22Rv1 (cell line): ENCODE data around the gene CAPN10.

Source experiments
- H3K27ac ChIP-seq: fragments of 450-650 bp; 2 replicates; pipeline ENCODE4 v1.5.1; 2017
- CTCF ChIP-seq: fragments of 450-650 bp; IDR thresholded peaks from 2 replicates; pipeline ENCODE4 v1.5.1; 2017; ENCODE audit warnings: mild to moderate bottlenecking
- ZFX ChIP-seq: fragments of 450-650 bp; IDR thresholded peaks from 2 replicates; pipeline ENCODE4 v1.6.1; 2017; ENCODE audit warnings: antibody characterized with exemption, borderline replicate concordance

CAPN10 gene

GRCh38 chr2:240573071-240573515 lies 13.4 kb upstream of the CAPN10 start:
- no peak for TF ChIP-seq ZFX
- no peak for TF ChIP-seq CTCF
- no peak overlapping the region for H3K27ac ChIP-seq

- TF ChIP-seq CTCF (no peak), ZFX (no peak)
- no peak overlapping the region for H3K27ac ChIP-seq
Observed at GRCh38 chr2:240573516-240574385, 12.8 kb upstream of the CAPN10 start.

GRCh38 chr2:240574386-240575100 lies 12.0 kb upstream of the CAPN10 start:
- no peak for TF ChIP-seq CTCF
- TF ChIP-seq ZFX: no peak
- H3K27ac ChIP-seq: no peak overlapping the region

GRCh38 chr2:240575101-240575965 lies 11.2 kb upstream of the CAPN10 start:
- no peak overlapping the region for H3K27ac ChIP-seq
- TF ChIP-seq ZFX (no peak), CTCF (no peak)

- no peak overlapping the region for H3K27ac ChIP-seq
Observed at GRCh38 chr2:240576036-240576435, 10.5 kb upstream of the CAPN10 start.

GRCh38 chr2:240576436-240577205 lies 9.9 kb upstream of the CAPN10 start:
- no peak overlapping the region for H3K27ac ChIP-seq
- TF ChIP-seq ZFX (no peak), CTCF (no peak)

More at GRCh38 chr2:240576036-240576435, 10.5 kb upstream of the CAPN10 start:
- no peak for TF ChIP-seq ZFX
